Calu3 (cell line): ENCODE measurements around the gene B4GAT1. TPM values are rescaled to one million over a fixed set of nuclear protein-coding genes. Genes with fewer than 3 reads are reported as not detected.

Experiments
- BruUV-seq: library from RNA; stranded (reverse); fragments of 400-500 nt; replicated peaks from 2 replicates; lab custom pipeline; 2021; lab: Mats Ljungman, UMichigan
- CTCF ChIA-PET: fragments of 300-600 bp; sonication (Branson Sonifier 250); formaldehyde crosslinking; loops from one replicate; lab custom pipeline; 2022; ENCODE audit warnings: antibody characterized with exemption; lab: Charles Lee
- DNase-seq: peaks from one replicate; pipeline ENCODE4 v3.0.0; 2022
- H3K27ac Mint-ChIP-seq: one replicate; pipeline ENCODE4 v1.8.0; 2022; ENCODE audit warnings: mixed read lengths; ENCODE audit not compliant: unreplicated experiment
- H3K27me3 Mint-ChIP-seq: one replicate; pipeline ENCODE4 v1.8.0; 2022; ENCODE audit warnings: mixed read lengths; ENCODE audit not compliant: unreplicated experiment
- H3K36me3 Mint-ChIP-seq: one replicate; pipeline ENCODE4 v1.8.0; 2022; ENCODE audit warnings: mild to moderate bottlenecking, moderate library complexity, mixed read lengths; ENCODE audit not compliant: insufficient read depth, unreplicated experiment
- H3K4me1 Mint-ChIP-seq: one replicate; pipeline ENCODE4 v1.8.0; 2022; ENCODE audit warnings: mild to moderate bottlenecking, low read depth, mixed read lengths; ENCODE audit not compliant: unreplicated experiment
- H3K4me3 Mint-ChIP-seq: one replicate; pipeline ENCODE4 v1.8.0; 2022; ENCODE audit warnings: mild to moderate bottlenecking, low read depth, moderate library complexity, mixed read lengths; ENCODE audit not compliant: unreplicated experiment
- H3K9me3 Mint-ChIP-seq: one replicate; pipeline ENCODE4 v1.8.0; 2022; ENCODE audit warnings: low read depth, mixed read lengths; ENCODE audit not compliant: unreplicated experiment
- intact Hi-C: fragments of 100-400 bp; cut with micrococcal nuclease; formaldehyde crosslinking; loops from one replicate; pipeline ENCODE4 v1.10.0; 2022; ENCODE audit not compliant: unreplicated experiment
- total RNA-seq: library from RNA; stranded (reverse); gene quantifications from 2 replicates; pipeline ENCODE4 v1.2.3, GENCODE V29; 2022
- TF ChIP-seq, protein P1 (sequence below): fragments of 200-600 bp; IDR thresholded peaks from one replicate; pipeline ENCODE4 v1.8.0; 2022; ENCODE audit warnings: antibody characterized with exemption; ENCODE audit not compliant: unreplicated experiment

Gene B4GAT1
- total RNA-seq, 1 experiment from 2014 or later: 11.8 TPM

DNA sequence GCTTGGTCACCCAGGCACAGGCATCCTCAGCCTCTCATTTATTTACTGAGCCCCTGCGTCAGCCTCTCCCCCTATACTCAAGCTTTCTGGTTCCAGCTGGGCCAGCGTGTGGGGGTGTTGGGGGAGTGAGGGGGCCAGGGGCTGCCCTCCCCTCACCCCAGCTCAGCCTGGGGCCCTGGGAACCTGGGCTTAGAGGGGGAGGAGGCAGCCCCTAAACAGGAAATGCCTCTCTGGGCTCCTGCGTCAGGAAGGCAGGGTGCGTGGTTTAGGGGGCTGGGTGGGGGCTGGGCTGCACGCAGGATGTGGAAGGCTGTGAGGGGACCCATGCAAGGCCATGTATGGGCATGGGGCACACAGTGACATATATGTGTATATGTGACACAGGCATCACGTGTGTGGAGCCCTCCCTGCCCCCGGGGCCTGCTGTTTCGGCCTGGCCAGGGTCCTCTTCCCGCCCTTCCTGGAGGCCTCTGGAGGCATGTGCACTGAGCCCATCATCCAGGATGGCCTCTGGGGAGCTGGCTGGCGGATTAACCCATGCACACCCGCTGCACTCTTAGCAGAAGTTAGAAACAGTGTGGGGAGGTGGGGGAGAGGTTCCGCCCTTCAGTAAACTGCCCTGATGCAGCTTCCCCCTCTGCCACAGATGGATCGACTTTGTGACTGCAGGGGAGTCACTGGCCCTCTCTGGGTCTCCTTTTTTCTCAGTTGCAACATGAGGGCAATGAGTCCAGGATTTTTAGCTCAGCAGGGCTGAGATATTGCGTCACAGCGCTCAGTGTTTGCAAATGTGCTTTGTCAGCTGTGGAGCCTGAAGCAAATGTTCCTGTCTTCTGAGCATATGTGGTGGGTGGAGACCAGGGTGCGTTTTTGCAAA, 29.5 kb downstream of the B4GAT1 start:
- TF ChIP-seq, protein P1, sequence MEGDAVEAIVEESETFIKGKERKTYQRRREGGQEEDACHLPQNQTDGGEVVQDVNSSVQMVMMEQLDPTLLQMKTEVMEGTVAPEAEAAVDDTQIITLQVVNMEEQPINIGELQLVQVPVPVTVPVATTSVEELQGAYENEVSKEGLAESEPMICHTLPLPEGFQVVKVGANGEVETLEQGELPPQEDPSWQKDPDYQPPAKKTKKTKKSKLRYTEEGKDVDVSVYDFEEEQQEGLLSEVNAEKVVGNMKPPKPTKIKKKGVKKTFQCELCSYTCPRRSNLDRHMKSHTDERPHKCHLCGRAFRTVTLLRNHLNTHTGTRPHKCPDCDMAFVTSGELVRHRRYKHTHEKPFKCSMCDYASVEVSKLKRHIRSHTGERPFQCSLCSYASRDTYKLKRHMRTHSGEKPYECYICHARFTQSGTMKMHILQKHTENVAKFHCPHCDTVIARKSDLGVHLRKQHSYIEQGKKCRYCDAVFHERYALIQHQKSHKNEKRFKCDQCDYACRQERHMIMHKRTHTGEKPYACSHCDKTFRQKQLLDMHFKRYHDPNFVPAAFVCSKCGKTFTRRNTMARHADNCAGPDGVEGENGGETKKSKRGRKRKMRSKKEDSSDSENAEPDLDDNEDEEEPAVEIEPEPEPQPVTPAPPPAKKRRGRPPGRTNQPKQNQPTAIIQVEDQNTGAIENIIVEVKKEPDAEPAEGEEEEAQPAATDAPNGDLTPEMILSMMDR: no peak
- BruUV-seq: no TSS peak
- CTCF ChIA-PET: interaction anchor here (0.6 kb wide), 1 partner anchor 234 kb away, joined by 4 read pairs; no protein-coding TSS in a partner anchor
- intact Hi-C loops: no loop called here
- no peak for DNase-seq
- Mint-ChIP-seq H3K36me3 (peaks cover 10% of the 10 kb centered on the region), H3K27me3 (peaks cover 57% of the 10 kb centered on the region), H3K4me1 (no peaks in the 10 kb centered on the region), H3K27ac (no peak overlapping the region), H3K9me3 (peaks cover 6% of the 10 kb centered on the region), H3K4me3 (no peak overlapping the region)

GRCh38 chr11:66317322-66317722, 30.1 kb downstream of the B4GAT1 start:
- Mint-ChIP-seq H3K36me3 (peaks cover 16% of the 10 kb centered on the region), H3K27me3 (peaks cover 51% of the 10 kb centered on the region), H3K9me3 (peaks cover 6% of the 10 kb centered on the region), H3K4me3 (no peak overlapping the region), H3K27ac (no peak overlapping the region), H3K4me1 (no peaks in the 10 kb centered on the region)
- TF ChIP-seq, protein P1: no peak
- no TSS peak for BruUV-seq
- DNase-seq: no peak
- intact Hi-C loops: no loop called here
- CTCF ChIA-PET: interaction anchor here (0.6 to 0.9 kb wide), 2 partner anchors 121 to 235 kb away, joined by 4 read pairs; partner anchors contain the start of gene MRPL11

- Mint-ChIP-seq H3K27me3 (peaks cover 46% of the 10 kb centered on the region), H3K9me3 (peaks cover 6% of the 10 kb centered on the region), H3K27ac (no peak within 1 kb of the TSS), H3K36me3 (peaks cover 21% of the 10 kb centered on the region), H3K4me1 (peaks cover 4% of the 10 kb centered on the region), H3K4me3 (no peak within 1 kb of the TSS)
- BruUV-seq: no TSS peak
- TF ChIP-seq, protein P1: no peak
- CTCF ChIA-PET: interaction anchor here (0.6 to 0.9 kb wide), 2 partner anchors 23 to 122 kb away, joined by 3 to 4 read pairs; partner anchors contain the start of gene MRPL11
- DNase-seq: no peak
- intact Hi-C loops: no loop called here
These were observed 30.6 kb downstream of the B4GAT1 start, which contains the start of gene CD248 for GRCh38 chr11:66316849-66317251. Gene CD248 (minus strand): TSS chr11:66317044. CDS start chr11:66317027, 17 bp downstream.

- no peak overlapping the region for H3K4me3 Mint-ChIP-seq
- intact Hi-C loops: no loop called here
- BruUV-seq: no TSS peak
- H3K27ac Mint-ChIP-seq: no peak overlapping the region
- peaks cover 24% of the 10 kb centered on the region for H3K36me3 Mint-ChIP-seq
- peaks cover 9% of the 10 kb centered on the region for H3K4me1 Mint-ChIP-seq
- CTCF ChIA-PET: interaction anchor here (0.6 to 0.9 kb wide), 2 partner anchors 23 to 123 kb away, joined by 3 to 4 read pairs; partner anchors contain the start of gene MRPL11
- TF ChIP-seq, protein P1: no peak
- DNase-seq: no peak
- peaks cover 45% of the 10 kb centered on the region for H3K27me3 Mint-ChIP-seq
- H3K9me3 Mint-ChIP-seq: peaks cover 6% of the 10 kb centered on the region
These were observed 31.3 kb downstream of the B4GAT1 start for GRCh38 chr11:66315921-66316811.
